OCI-LY1 (cell line): Measurements from ENCODE around the gene SLC11A1.

Source experiments
- H2AFZ ChIP-seq: fragments of 200-600 bp; sonication (generic), shearing (Covaris generic); 2 replicates; pipeline ENCODE4 v1.6.0; 2014; ENCODE audit warnings: antibody characterized with exemption, mild to moderate bottlenecking, low read length
- H3F3A ChIP-seq: fragments of 200-600 bp; sonication (generic), shearing (Covaris generic); 2 replicates; pipeline ENCODE4 v1.6.0; 2014; ENCODE audit warnings: mild to moderate bottlenecking, antibody characterized with exemption, low read length, moderate library complexity; ENCODE audit not compliant: insufficient read depth
- H3K27ac ChIP-seq: fragments of 200-600 bp; sonication (generic); 2 replicates; pipeline ENCODE4 v1.5.1; 2014; ENCODE audit warnings: low read length, mixed run types, mild to moderate bottlenecking, low read depth; ENCODE audit not compliant: poor library complexity, severe bottlenecking
- H3K27me3 ChIP-seq: fragments of 200-600 bp; sonication (generic); 2 replicates; pipeline ENCODE4 v1.6.0; 2014; ENCODE audit warnings: antibody characterized with exemption, mild to moderate bottlenecking, low read length, moderate library complexity; ENCODE audit not compliant: insufficient read depth
- H3K36me3 ChIP-seq: fragments of 200-600 bp; sonication (generic); 2 replicates; pipeline ENCODE4 v1.6.1; 2014; ENCODE audit warnings: mild to moderate bottlenecking, antibody characterized with exemption, low read length, moderate library complexity, mixed read lengths; ENCODE audit not compliant: insufficient read depth
- H3K4me1 ChIP-seq: fragments of 200-600 bp; sonication (generic); 2 replicates; pipeline ENCODE4 v1.5.1; 2014; ENCODE audit warnings: mild to moderate bottlenecking, low read length, moderate library complexity; ENCODE audit not compliant: insufficient read depth, severe bottlenecking
- H3K4me2 ChIP-seq: fragments of 200-600 bp; sonication (generic), shearing (Covaris generic); 2 replicates; pipeline ENCODE4 v1.6.1; 2014; ENCODE audit warnings: low read length
- H3K4me3 ChIP-seq: fragments of 200-600 bp; sonication (generic); 2 replicates; pipeline ENCODE4 v1.5.1; 2014; ENCODE audit warnings: low read length, low read depth, mild to moderate bottlenecking, mixed read lengths; ENCODE audit not compliant: poor library complexity, severe bottlenecking
- H3K79me2 ChIP-seq: fragments of 200-600 bp; shearing (Covaris generic); 2 replicates; pipeline ENCODE4 v1.6.1; 2016; ENCODE audit warnings: mixed run types, low read length, mixed read lengths; ENCODE audit not compliant: insufficient read depth
- H3K9ac ChIP-seq: fragments of 200-600 bp; sonication (generic), shearing (Covaris generic); 2 replicates; pipeline ENCODE4 v1.6.1; 2014; ENCODE audit warnings: mild to moderate bottlenecking, low read length, mixed read lengths
- H3K9me2 ChIP-seq: fragments of 200-600 bp; sonication (generic), shearing (Covaris generic); 2 replicates; pipeline ENCODE4 v1.6.1; 2014; ENCODE audit warnings: low read depth, mild to moderate bottlenecking, low read length, mixed read lengths
- H3K9me3 ChIP-seq: fragments of 200-600 bp; shearing (Covaris generic); 2 replicates; pipeline ENCODE4 v1.6.1; 2014; ENCODE audit warnings: low read length, mixed read lengths
- H4K20me1 ChIP-seq: fragments of 200-600 bp; sonication (generic), shearing (Covaris generic); 2 replicates; pipeline ENCODE4 v1.6.0; 2016; ENCODE audit warnings: mild to moderate bottlenecking, low read length; ENCODE audit not compliant: insufficient read depth
- CTCF ChIP-seq: fragments of 200-600 bp; sonication (generic), shearing (Covaris generic); IDR thresholded peaks from 2 replicates; pipeline ENCODE4 v1.5.1; 2017; ENCODE audit warnings: mild to moderate bottlenecking, antibody characterized with exemption, low read length, moderate library complexity, mixed read lengths
- EZH2 ChIP-seq: fragments of 200-600 bp; sonication (generic), shearing (Covaris generic); IDR thresholded peaks from 2 replicates; pipeline ENCODE4 v1.8.0; 2017; ENCODE audit warnings: borderline replicate concordance, mixed run types, mild to moderate bottlenecking, antibody characterized with exemption, low read length, moderate library complexity, mixed read lengths

SLC11A1 gene

DNA sequence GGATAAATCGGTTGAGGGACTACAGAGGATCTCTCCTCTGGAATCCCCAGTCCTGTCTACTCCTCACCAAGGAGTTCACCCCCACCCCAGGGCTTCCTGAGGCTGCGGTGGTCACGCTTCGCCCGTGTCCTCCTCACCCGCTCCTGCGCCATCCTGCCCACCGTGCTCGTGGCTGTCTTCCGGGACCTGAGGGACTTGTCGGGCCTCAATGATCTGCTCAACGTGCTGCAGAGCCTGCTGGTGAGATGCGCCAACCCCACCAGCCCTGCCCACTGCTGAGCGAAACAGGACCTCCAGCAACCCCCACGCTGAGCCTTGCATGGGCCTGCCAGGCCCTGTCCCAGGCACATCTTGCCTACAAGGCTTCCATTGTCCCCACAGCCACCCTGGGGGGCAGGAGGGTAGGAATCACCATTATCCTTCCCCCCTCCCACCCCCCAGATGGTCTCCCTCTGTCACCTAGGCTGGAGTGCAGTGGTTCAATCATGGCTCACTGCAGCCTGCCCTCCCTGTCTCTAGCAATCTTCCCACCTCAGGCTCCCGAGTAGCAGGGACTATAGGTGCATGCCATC, 10.9 kb downstream of the SLC11A1 start:
- Histone ChIP-seq H3K79me2 (no peaks in the 10 kb centered on the region), H3K4me1 (peaks cover 21% of the 10 kb centered on the region), H4K20me1 (no peaks in the 10 kb centered on the region), H3K9me3 (no peaks in the 10 kb centered on the region), H3K27me3 (no peaks in the 10 kb centered on the region; the same call in 1 of the 2 replicates), H2AFZ (no peak overlapping the region), H3K9ac (no peak overlapping the region), H3K27ac (no peak overlapping the region), H3K4me2 (no peak overlapping the region), H3F3A (no peaks in the 10 kb centered on the region; the same call in 1 of the 2 replicates), H3K36me3 (no peaks in the 10 kb centered on the region), H3K9me2 (no peaks in the 10 kb centered on the region), H3K4me3 (no peak overlapping the region)
- TF ChIP-seq CTCF (no peak), EZH2 (no peak)

DNA sequence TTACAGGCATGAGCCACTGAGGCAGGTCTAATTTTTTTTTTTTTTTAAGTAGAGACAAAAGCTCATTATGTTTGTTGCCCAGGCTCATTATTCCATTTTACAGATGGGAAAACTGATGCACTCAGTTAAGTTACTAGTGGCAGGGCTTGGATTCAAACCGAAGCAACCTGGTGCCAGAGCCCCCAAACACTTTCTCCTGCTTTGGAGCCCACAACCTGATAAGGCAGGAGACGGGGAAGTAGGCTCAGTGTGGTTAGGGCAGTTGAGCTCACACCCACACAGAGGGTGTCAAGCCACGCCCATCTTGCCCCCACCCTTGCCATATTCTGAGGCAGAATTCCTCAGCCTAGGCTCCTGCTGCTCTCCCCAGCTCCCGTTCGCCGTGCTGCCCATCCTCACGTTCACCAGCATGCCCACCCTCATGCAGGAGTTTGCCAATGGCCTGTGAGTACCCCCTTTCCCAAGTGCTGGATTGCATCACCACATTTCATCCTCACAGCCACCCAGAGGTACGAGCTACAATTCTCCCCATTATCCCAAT, 11.7 kb downstream of the SLC11A1 start:
- H3K9ac ChIP-seq = no peak overlapping the region
- no peak overlapping the region for H3K4me3 ChIP-seq
- no peaks in the 10 kb centered on the region; the same call in 1 of the 2 replicates for H3K27me3 ChIP-seq
- H3K36me3 ChIP-seq = no peaks in the 10 kb centered on the region
- no peak overlapping the region for H2AFZ ChIP-seq
- TF ChIP-seq EZH2 (no peak), CTCF (no peak)
- no peaks in the 10 kb centered on the region for H3K9me3 ChIP-seq
- no peaks in the 10 kb centered on the region for H4K20me1 ChIP-seq
- no peaks in the 10 kb centered on the region; the same call in 1 of the 2 replicates for H3F3A ChIP-seq
- no peak overlapping the region for H3K4me2 ChIP-seq
- H3K79me2 ChIP-seq = no peaks in the 10 kb centered on the region
- no peak overlapping the region for H3K27ac ChIP-seq
- H3K9me2 ChIP-seq = no peaks in the 10 kb centered on the region
- H3K4me1 ChIP-seq = peaks cover 29% of the 10 kb centered on the region

DNA sequence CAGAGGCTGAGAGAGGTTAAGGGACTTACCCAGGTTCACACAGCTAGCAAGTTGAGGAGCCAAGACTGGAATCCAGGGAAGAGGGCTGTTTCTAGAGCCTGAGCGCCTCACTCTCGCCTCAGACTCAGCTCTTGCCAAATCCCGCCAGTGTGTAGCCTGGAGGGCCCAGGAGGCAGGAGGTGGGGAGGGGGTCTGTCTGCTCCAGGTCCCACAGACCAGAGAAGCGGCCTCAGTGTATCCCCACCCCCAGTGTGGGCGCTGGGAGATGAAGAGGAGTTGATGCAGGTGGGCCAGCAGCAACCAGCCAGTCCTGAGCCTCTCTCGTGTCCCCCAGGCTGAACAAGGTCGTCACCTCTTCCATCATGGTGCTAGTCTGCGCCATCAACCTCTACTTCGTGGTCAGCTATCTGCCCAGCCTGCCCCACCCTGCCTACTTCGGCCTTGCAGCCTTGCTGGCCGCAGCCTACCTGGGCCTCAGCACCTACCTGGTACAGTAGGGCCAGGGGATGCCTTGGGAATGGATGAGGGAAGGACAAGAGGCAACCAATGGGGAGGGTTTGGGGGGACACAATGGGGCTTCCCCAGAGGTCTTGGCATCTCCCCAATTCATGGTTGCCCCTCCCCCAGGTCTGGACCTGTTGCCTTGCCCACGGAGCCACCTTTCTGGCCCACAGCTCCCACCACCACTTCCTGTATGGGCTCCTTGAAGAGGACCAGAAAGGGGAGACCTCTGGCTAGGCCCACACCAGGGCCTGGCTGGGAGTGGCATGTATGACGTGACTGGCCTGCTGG, 12.4 kb downstream of the SLC11A1 start:
- H3K9me3 ChIP-seq = no peaks in the 10 kb centered on the region
- H2AFZ ChIP-seq = no peak overlapping the region
- H3K9me2 ChIP-seq = no peaks in the 10 kb centered on the region
- H3K9ac ChIP-seq = no peak overlapping the region
- no peak overlapping the region for H3K27ac ChIP-seq
- no peaks in the 10 kb centered on the region; the same call in 1 of the 2 replicates for H3F3A ChIP-seq
- H3K4me1 ChIP-seq = peaks cover 34% of the 10 kb centered on the region
- no peaks in the 10 kb centered on the region for H3K36me3 ChIP-seq
- no peaks in the 10 kb centered on the region; the same call in 1 of the 2 replicates for H3K27me3 ChIP-seq
- no peak overlapping the region for H3K4me3 ChIP-seq
- no peaks in the 10 kb centered on the region for H4K20me1 ChIP-seq
- no peak overlapping the region for H3K4me2 ChIP-seq
- TF ChIP-seq CTCF (no peak), EZH2 (no peak)
- no peaks in the 10 kb centered on the region for H3K79me2 ChIP-seq
